HCT116 (cell line): ENCODE measurements around the gene PLB1.

Source experiments
- EGR1 ChIP-seq: IDR thresholded peaks from 2 replicates; pipeline ENCODE4 v1.6.1; 2012; ENCODE audit warnings: low read depth
- EZH2 ChIP-seq: fragments of 200-600 bp; sonication (generic); IDR thresholded peaks from 2 replicates; pipeline ENCODE4 v1.6.1; 2017; ENCODE audit warnings: antibody characterized with exemption, mixed run types
- JUND ChIP-seq: IDR thresholded peaks from 2 replicates; pipeline ENCODE4 v1.6.1; 2012
- POLR2A ChIP-seq: IDR thresholded peaks from 2 replicates; pipeline ENCODE4 v1.7.0; 2011; ENCODE audit warnings: borderline replicate concordance; ENCODE audit not compliant: insufficient read depth, insufficient read length; ENCODE audit errors: extremely low read depth
- POLR2AphosphoS5 ChIP-seq: IDR thresholded peaks from 2 replicates; pipeline ENCODE4 v1.6.1; 2011; ENCODE audit warnings: mild to moderate bottlenecking, low read depth, low read length, moderate library complexity
- SIN3A ChIP-seq: IDR thresholded peaks from 2 replicates; pipeline ENCODE4 v1.6.1; 2012; ENCODE audit warnings: low read depth
- SP1 ChIP-seq: IDR thresholded peaks from 2 replicates; pipeline ENCODE4 v1.6.1; 2012; ENCODE audit warnings: low read depth
- TF ChIP-seq, protein P1 (sequence below): IDR thresholded peaks from 2 replicates; pipeline ENCODE4 v1.6.1; 2012
- TF ChIP-seq, protein P2 (sequence below), 3 experiments: fragments of 200-600 bp in 1 of 3; sonication (generic) in 1 of 3; IDR thresholded peaks in 2 of 3; conservative IDR thresholded peaks in 1 of 3; 2 replicates each; pipeline ENCODE4 v1.5.1; 2012 to 2017; ENCODE audit warnings: low read depth in 2 of 3, low read length in 2 of 3, antibody characterized with exemption in 1 of 3, borderline replicate concordance in 1 of 3, control low read depth in 1 of 3, mild to moderate bottlenecking in 1 of 3, mixed read lengths in 1 of 3, mixed run types in 1 of 3, moderate library complexity in 1 of 3; ENCODE audit not compliant: insufficient read depth in 1 of 3
- TF ChIP-seq, protein P3 (sequence below): IDR thresholded peaks from 2 replicates; pipeline ENCODE4 v1.6.1; 2012; ENCODE audit warnings: low read depth

DNA sequence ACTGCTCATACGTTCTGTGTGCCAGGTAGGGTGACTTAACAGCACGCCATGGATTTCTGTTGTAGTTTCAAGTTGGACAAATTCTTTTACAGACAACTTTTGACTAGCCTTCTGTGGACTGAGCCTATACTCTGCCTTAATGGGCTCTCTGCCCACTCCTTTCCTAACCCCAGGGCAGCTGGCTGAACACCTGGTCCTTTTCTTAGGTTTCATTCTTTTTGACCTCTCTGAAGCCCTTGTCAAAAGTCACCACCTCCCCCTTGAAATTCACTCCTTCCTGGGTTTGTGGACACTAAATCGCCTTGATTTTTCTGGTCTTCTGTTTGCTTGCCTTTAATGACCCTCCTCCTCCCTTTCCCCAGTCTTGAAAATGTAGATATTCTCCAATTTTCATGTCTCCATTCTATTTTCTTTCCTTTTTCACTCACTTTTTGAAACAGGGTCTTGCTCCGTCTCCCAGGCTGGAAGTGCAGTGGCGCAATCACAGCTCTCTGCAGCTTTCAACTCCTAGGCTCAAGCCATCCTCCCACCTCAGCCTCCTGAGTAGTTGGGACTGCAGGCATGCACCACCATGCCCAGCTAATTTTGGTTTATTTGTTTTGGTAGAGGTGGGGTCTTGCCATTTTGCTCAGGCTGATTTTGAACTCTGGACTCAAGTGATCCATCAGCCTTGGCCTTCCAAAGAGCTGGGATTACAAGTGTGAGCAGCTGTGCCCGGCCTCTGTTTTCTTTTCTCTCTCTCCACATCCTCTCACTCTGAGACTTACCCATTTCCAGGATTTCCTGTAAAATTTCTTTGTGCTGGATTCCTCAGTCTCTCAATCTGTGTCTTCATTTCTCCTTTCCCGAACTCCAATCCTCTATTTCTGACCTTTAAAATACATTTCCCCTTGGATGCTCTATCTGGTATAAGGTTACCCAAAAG, 112.9 kb downstream of the PLB1 start:
- TF ChIP-seq, protein P1, sequence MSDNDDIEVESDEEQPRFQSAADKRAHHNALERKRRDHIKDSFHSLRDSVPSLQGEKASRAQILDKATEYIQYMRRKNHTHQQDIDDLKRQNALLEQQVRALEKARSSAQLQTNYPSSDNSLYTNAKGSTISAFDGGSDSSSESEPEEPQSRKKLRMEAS, result no peak
- TF ChIP-seq, protein P2, sequence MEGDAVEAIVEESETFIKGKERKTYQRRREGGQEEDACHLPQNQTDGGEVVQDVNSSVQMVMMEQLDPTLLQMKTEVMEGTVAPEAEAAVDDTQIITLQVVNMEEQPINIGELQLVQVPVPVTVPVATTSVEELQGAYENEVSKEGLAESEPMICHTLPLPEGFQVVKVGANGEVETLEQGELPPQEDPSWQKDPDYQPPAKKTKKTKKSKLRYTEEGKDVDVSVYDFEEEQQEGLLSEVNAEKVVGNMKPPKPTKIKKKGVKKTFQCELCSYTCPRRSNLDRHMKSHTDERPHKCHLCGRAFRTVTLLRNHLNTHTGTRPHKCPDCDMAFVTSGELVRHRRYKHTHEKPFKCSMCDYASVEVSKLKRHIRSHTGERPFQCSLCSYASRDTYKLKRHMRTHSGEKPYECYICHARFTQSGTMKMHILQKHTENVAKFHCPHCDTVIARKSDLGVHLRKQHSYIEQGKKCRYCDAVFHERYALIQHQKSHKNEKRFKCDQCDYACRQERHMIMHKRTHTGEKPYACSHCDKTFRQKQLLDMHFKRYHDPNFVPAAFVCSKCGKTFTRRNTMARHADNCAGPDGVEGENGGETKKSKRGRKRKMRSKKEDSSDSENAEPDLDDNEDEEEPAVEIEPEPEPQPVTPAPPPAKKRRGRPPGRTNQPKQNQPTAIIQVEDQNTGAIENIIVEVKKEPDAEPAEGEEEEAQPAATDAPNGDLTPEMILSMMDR (IDR thresholded peaks at IDR 0.05 in 2 of 3, conservative IDR thresholded peaks at IDR 0.05 in 1 of 3; ENCODE audit: borderline replicate concordance in 1 of 3, insufficient read depth in 1 of 3, low read depth in 2 of 3, low read length in 2 of 3), result no peak
- TF ChIP-seq EGR1 (no peak), SP1 (no peak), EZH2 (no peak), POLR2AphosphoS5 (no peak), POLR2A (no peak), JUND (no peak), SIN3A (no peak)
- TF ChIP-seq, protein P3, sequence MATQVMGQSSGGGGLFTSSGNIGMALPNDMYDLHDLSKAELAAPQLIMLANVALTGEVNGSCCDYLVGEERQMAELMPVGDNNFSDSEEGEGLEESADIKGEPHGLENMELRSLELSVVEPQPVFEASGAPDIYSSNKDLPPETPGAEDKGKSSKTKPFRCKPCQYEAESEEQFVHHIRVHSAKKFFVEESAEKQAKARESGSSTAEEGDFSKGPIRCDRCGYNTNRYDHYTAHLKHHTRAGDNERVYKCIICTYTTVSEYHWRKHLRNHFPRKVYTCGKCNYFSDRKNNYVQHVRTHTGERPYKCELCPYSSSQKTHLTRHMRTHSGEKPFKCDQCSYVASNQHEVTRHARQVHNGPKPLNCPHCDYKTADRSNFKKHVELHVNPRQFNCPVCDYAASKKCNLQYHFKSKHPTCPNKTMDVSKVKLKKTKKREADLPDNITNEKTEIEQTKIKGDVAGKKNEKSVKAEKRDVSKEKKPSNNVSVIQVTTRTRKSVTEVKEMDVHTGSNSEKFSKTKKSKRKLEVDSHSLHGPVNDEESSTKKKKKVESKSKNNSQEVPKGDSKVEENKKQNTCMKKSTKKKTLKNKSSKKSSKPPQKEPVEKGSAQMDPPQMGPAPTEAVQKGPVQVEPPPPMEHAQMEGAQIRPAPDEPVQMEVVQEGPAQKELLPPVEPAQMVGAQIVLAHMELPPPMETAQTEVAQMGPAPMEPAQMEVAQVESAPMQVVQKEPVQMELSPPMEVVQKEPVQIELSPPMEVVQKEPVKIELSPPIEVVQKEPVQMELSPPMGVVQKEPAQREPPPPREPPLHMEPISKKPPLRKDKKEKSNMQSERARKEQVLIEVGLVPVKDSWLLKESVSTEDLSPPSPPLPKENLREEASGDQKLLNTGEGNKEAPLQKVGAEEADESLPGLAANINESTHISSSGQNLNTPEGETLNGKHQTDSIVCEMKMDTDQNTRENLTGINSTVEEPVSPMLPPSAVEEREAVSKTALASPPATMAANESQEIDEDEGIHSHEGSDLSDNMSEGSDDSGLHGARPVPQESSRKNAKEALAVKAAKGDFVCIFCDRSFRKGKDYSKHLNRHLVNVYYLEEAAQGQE, result no peak
